Fibroblast of skin of right quadriceps (primary cell): ENCODE measurements around the gene UBQLNL.

Experiments used
- DNase-seq: peaks from one replicate; pipeline ENCODE4 v3.0.0-alpha.2; 2013

UBQLNL gene

GRCh38 chr11:5516599-5516998, at the start of gene UBQLNL:
UBQLNL (minus strand) TSS chr11:5516699; CDS start chr11:5516441, 258 bp downstream.
- no peak for DNase-seq

- peak; percentile 22 for DNase-seq
These were observed 47.9 kb upstream of the UBQLNL start for GRCh38 chr11:5564259-5565019.

- DNase-seq = no peak
These were observed 41.3 kb upstream of the UBQLNL start for GRCh38 chr11:5557751-5558150.

- no peak for DNase-seq
These were observed 40.2 kb upstream of the UBQLNL start for GRCh38 chr11:5556596-5557188.

- no peak for DNase-seq
These were observed 36.8 kb upstream of the UBQLNL start for GRCh38 chr11:5553343-5553742.

GRCh38 chr11:5550440-5551095, 34.1 kb upstream of the UBQLNL start:
- DNase-seq = peak; percentile 94

GRCh38 chr11:5548440-5548839, 31.9 kb upstream of the UBQLNL start, which contains the start of gene OR52H1:
OR52H1 (minus strand) TSS chr11:5548540; CDS start chr11:5545505, 3,035 bp downstream.
- DNase-seq = no peak

- DNase-seq = no peak
These were observed 31.5 kb upstream of the UBQLNL start for GRCh38 chr11:5547982-5548381.

GRCh38 chr11:5546457-5546856, 30.0 kb upstream of the UBQLNL start:
- peak; percentile 36 for DNase-seq

GRCh38 chr11:5541427-5541826, 24.9 kb upstream of the UBQLNL start:
- DNase-seq = no peak

GRCh38 chr11:5536482-5536881, 20.0 kb upstream of the UBQLNL start:
- no peak for DNase-seq

- DNase-seq = no peak
These were observed 17.5 kb upstream of the UBQLNL start for GRCh38 chr11:5534046-5534445.

- DNase-seq = no peak
These were observed 14.7 kb upstream of the UBQLNL start for GRCh38 chr11:5531053-5531831.

GRCh38 chr11:5528495-5528894, 12.0 kb upstream of the UBQLNL start:
- DNase-seq = no peak

GRCh38 chr11:5527716-5528115, 11.2 kb upstream of the UBQLNL start:
- no peak for DNase-seq

GRCh38 chr11:5524756-5525155, 8.3 kb upstream of the UBQLNL start:
- no peak for DNase-seq

- no peak for DNase-seq
These were observed 5.8 kb upstream of the UBQLNL start for GRCh38 chr11:5522308-5522707.

GRCh38 chr11:5521540-5521939, 5.0 kb upstream of the UBQLNL start:
- no peak for DNase-seq

- DNase-seq = no peak
These were observed 1.7 kb downstream of the UBQLNL start for GRCh38 chr11:5514841-5515240.

GRCh38 chr11:5509803-5510202, 6.7 kb downstream of the UBQLNL start, which contains the start of gene UBQLN3:
UBQLN3 (minus strand) TSS chr11:5509957; CDS start chr11:5509558, 399 bp downstream.
- no peak for DNase-seq

- DNase-seq = no peak
These were observed 7.9 kb downstream of the UBQLNL start for GRCh38 chr11:5508605-5509004.

- no peak for DNase-seq
These were observed 8.6 kb downstream of the UBQLNL start for GRCh38 chr11:5507933-5508305.
